Placental epithelial cell (primary cell): Measurements from ENCODE around the gene AANAT. TPM values are rescaled to one million over a fixed set of nuclear protein-coding genes. Genes with fewer than 3 reads are reported as not detected.

Experiments used
- total RNA-seq: library from RNA; depleted of rRNA; stranded (reverse); fragments of >200 nt; gene quantifications from 2 replicates; pipeline ENCODE4 v1.2.3, GENCODE V29; 2012

AANAT gene
- 0.79 TPM in 1 of 2 replicates, not detected in the other for total RNA-seq

GRCh38 chr17:76467366-76467765, at the start of gene AANAT:
TSS of gene AANAT (plus strand) at chr17:76467603. CDS start at chr17:76468747, 1,144 bp downstream.

GRCh38 chr17:76452660-76453430, 14.6 kb upstream of the AANAT start, which contains the start of gene UBE2O:
TSS of gene UBE2O (minus strand) at chr17:76453152. CDS start at chr17:76453141, 11 bp downstream.

GRCh38 chr17:76501018-76501826, 33.8 kb downstream of the AANAT start, which contains the start of gene RHBDF2:
TSS of gene RHBDF2 (minus strand) at chr17:76501423. CDS start at chr17:76481524, 19,899 bp downstream.

Other genes starting within 250 kb of the AANAT start
- gene RNF157, start 227.1 kb upstream of the AANAT start, total RNA-seq, result 0.22 and 0.79 TPM in 2 replicates
- gene UBALD2, start 202.3 kb upstream of the AANAT start, total RNA-seq, result 2.7 and 4.9 TPM in 2 replicates
- gene QRICH2, start 159.3 kb upstream of the AANAT start, total RNA-seq, result 3.8 and 12.2 TPM in 2 replicates
- gene PRPSAP1, start 113.7 kb upstream of the AANAT start, total RNA-seq, result 76.9 and 231 TPM in 2 replicates
- gene SPHK1, start 83.0 kb upstream of the AANAT start, total RNA-seq, result 62.8 and 90.7 TPM in 2 replicates
- 11.2 and 17.3 TPM in 2 replicates for gene UBE2O, start 14.5 kb upstream of the AANAT start, total RNA-seq
- gene RHBDF2, start 33.8 kb downstream of the AANAT start, total RNA-seq, result 11.0 and 15.8 TPM in 2 replicates
- gene CYGB, start 70.1 kb downstream of the AANAT start, total RNA-seq, result 1.2 and 2.0 TPM in 2 replicates
- 0.43 TPM in 1 of 2 replicates, not detected in the other for gene PRCD, start 72.4 kb downstream of the AANAT start, total RNA-seq
- gene ST6GALNAC2, start 118.3 kb downstream of the AANAT start, total RNA-seq, result 8.6 and 20.8 TPM in 2 replicates
- 0.79 and 1.3 TPM in 2 replicates for gene ST6GALNAC1, start 176.2 kb downstream of the AANAT start, total RNA-seq
- gene MXRA7, start 243.4 kb downstream of the AANAT start, total RNA-seq, result 263 and 346 TPM in 2 replicates